Peyer's patch (tissue), 4 donors: Measurements from ENCODE around the gene CD300A.

Source experiments
- POLR2A ChIP-seq, 2 donors: fragments of 450-650 bp; IDR thresholded peaks; one replicate each; pipeline ENCODE4 v1.5.1; 2017; ENCODE audit warnings: antibody characterized with exemption in 2 of 2, mild to moderate bottlenecking in 2 of 2, moderate library complexity in 2 of 2
- TF ChIP-seq, protein P1 (sequence below), 6 experiments: fragments of 450-650 bp in 4 of 6; fragments of 200-600 bp in 2 of 6; sonication (generic) in 1 of 6; IDR thresholded peaks; one replicate each; pipeline ENCODE4 v1.5.1; 2017 to 2019; ENCODE audit warnings: antibody characterized with exemption in 6 of 6, mild to moderate bottlenecking in 3 of 6, moderate library complexity in 1 of 6

DNA sequence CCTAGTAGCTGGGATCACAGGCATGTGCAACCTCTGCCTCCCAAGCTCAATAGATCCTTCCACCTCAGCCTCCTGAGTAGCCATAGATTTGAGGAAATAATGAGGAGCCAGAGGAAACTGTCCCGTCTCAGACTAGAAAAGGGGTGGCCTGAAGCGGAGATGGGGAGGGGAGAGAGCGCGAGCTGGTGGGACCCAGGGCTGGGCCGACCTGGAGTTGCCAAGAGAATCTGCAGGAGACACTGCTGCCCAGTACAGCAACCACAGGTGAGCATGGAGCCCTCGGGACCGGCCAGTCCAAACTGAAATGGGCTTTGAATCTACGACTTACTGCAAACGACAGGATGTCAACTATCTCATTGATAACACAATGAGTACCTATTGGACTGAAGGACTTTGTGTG lies 24.3 kb downstream of the CD300A start:
- TF ChIP-seq, protein P1, sequence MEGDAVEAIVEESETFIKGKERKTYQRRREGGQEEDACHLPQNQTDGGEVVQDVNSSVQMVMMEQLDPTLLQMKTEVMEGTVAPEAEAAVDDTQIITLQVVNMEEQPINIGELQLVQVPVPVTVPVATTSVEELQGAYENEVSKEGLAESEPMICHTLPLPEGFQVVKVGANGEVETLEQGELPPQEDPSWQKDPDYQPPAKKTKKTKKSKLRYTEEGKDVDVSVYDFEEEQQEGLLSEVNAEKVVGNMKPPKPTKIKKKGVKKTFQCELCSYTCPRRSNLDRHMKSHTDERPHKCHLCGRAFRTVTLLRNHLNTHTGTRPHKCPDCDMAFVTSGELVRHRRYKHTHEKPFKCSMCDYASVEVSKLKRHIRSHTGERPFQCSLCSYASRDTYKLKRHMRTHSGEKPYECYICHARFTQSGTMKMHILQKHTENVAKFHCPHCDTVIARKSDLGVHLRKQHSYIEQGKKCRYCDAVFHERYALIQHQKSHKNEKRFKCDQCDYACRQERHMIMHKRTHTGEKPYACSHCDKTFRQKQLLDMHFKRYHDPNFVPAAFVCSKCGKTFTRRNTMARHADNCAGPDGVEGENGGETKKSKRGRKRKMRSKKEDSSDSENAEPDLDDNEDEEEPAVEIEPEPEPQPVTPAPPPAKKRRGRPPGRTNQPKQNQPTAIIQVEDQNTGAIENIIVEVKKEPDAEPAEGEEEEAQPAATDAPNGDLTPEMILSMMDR (IDR thresholded peaks at IDR 0.05), result no peak
- no peak for TF ChIP-seq POLR2A (IDR thresholded peaks at IDR 0.05)
